GM21825 (cell line): ENCODE data around the gene ABCA4.
"Not testable (repeated sequence)": the region's sequence is repeated elsewhere in the genome, so short reads cannot be mapped to it uniquely, and the experiment has no call there.

Source experiments
- ATAC-seq: cut with Tn5 transposase; IDR thresholded peaks from one replicate; pipeline ENCODE4 v1.9.1; 2021; ENCODE audit warnings: mild to moderate bottlenecking, moderate library complexity; ENCODE audit not compliant: unreplicated experiment

ABCA4 gene

GRCh38 chr1:94011709-94012595 lies 109.0 kb downstream of the ABCA4 start:
- no peak for ATAC-seq

- ATAC-seq = no peak
Observed at GRCh38 chr1:94011129-94011528, 109.8 kb downstream of the ABCA4 start.

GRCh38 chr1:94009304-94009703 lies 111.6 kb downstream of the ABCA4 start:
- no peak for ATAC-seq

DNA sequence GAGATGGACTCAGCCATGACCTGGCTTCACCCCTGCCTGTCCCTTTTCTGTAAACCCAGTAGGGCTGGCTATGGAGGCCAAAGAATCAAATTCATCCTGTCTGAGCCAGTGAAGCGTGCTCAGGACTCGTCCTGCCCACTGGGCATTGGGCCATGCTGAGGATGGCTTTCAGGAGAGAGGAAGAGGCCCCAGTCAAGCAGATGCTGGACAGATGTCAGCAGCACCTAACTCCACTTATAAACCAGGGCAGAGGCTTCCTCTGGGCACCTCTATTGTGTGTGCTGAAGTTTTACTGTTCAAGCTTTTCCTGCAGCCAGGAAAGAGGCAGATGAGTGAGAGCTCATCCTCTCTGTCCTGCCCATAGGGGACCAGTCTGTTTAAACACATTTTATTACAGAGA lies 114.3 kb downstream of the ABCA4 start:
- no peak for ATAC-seq

DNA sequence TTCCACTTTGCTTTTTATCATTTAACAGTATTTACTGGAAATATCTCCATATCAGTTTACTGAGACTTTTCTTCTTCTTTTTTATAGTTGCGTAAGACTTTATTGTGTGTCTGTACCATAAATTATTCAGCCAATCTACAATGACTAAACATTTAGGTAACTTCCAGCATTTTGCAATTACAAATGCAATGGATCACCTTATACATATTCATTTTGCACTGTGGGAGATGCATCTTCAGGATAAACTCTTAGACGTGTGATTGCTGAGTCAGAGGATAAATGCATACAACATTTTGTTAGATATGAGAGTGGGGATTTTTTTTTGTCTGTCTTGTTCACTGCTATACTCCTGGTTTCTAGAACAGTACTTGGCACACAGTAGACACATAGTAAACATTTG lies 116.0 kb downstream of the ABCA4 start:
- no peak for ATAC-seq

DNA sequence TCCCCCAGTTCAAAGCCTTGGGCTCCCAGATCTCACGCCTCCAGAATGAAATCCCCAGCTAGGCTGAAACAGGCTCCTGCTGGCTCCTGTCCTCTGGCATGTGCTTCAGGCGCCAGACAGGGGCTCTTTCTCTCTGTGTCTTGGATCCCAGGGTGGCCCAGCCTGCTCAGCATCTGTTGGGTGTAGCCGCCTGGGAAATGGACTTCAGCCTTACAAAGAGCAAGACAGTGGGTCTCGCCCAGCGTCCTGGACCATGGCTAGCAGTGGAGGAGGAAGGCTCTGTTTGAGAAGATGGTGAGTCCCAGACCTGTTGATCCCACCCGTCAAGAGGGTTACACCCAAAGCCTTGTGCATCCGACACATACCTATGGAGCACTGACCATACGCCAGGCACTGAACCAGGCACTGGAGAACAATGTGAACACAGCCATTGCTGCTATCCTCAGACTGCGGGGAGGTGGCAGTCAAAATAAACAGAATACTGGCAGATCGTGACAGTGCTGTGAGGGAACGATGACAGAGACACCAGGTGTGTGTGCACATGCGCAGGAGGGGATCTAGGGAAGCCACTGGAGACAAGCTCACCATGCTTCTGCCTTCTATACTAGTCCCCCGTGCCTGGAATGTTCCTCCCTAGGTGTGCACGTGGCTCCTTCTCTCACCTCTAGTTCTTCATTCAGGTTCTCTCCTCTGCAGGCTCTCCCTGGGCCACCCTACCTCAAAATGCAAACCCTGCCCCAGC lies 118.7 kb downstream of the ABCA4 start:
- no peak for ATAC-seq

DNA sequence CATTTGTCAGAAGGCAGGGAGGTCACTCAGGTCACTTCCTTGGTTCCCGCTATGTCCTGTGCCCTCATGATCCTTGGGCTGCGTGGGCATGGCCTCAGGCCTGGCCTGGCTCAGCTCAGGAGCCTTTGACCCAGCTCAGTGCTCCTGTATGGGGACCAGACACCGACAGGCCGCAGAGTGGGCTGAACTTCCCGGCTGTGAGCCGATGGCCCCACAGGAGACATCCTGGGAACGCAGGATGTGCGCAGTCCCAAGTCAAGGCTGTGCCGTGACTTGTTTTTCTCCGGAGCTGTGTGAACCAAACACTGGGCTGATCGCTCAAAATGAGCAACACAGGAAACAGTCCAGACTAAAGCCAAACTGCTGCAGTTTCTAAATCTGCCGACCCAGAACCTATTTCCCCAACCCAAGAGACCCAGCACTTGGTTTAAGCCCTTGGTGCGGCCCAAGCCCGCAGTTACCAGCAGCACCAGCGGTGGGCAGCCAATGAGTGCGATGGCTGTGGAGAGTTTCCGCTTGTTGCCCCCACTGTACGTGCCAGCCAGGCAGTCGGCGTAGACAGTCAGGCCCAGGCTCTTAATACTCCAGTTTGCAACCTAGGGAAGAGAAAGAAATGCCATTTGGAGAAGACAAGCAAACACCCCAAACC lies 119.4 kb downstream of the ABCA4 start:
- ATAC-seq = no peak

GRCh38 chr1:94000510-94001282 lies 120.3 kb downstream of the ABCA4 start:
- no peak for ATAC-seq

GRCh38 chr1:93999840-94000415 lies 121.0 kb downstream of the ABCA4 start:
- ATAC-seq = no peak

- not testable (repeated sequence) for ATAC-seq
Observed at GRCh38 chr1:93998532-93998931, 122.4 kb downstream of the ABCA4 start.

- ATAC-seq = no peak
Observed at GRCh38 chr1:93997756-93998155, 123.2 kb downstream of the ABCA4 start.

DNA sequence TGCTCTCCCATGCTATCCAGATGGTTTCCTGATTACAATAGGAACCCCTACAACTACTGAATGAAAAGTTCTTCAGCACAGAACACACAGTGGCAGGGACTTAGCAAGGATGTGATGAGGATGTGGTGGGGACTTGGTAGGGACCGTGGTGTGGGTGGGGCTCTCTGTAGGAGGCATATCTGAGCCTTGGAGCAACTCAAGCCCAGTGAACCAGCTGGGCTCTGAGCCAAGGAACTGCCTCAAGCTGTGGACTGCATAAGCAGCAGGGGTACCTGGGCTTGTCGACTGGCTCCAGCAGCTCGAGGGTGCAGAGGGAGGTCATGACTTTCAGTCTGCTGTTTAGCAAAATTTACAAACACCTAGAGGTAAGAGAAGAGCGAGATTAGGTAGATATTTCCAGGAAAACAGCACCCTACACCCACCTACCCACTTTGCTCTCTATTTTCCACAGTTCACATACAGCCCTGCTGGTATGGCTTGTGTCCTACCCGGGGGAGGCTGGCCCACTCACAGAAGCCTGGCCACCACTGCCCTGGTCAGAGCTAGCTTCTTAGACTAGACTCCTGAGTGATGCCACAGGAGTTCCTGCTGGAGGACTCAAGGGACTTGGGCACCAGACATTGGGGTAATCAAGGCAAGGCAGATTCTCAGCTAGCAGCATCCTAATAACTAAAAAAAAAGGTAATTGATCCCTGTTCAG lies 125.0 kb downstream of the ABCA4 start:
- no peak for ATAC-seq

DNA sequence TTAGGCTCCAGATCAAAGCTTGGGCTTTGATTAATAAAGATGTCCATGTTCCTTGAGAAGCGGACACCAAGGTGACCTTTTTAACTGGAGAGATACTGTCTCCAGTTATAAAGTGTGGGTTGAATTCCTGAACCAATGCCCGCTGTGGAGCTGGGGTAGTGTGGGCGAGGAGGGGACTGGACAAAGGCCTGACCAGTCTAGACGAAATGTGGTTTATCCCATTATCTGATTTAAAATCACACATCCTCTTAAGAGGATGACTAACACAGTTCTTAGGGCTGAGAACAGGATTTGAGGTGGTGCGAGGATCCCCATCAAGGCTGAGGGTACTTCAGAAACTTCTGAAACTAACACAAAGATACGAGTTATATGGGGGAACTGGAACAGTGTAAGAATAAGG lies 127.2 kb downstream of the ABCA4 start:
- ATAC-seq = no peak

DNA sequence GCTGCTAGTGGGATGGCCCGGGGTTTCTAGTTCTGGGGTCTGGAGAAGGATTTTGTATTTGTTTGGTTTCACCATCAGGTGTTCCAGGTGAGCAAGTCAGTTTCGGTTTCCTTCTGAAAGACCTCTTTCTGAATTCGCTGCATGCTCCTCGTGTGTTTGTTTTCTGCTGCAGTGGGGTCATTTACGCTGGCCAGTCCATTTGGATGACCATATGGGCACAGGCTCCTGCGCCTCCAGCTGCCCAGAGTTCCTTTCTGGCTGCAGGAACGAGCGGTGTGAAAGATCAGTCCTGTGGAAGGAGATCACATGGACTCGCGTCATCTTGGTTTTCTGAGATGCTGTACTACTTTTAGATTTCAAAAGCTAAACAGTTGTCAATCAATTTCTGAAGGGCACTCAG lies 128.0 kb downstream of the ABCA4 start:
- no peak for ATAC-seq

- no peak for ATAC-seq
Observed at GRCh38 chr1:93992190-93992589, 128.8 kb downstream of the ABCA4 start.

DNA sequence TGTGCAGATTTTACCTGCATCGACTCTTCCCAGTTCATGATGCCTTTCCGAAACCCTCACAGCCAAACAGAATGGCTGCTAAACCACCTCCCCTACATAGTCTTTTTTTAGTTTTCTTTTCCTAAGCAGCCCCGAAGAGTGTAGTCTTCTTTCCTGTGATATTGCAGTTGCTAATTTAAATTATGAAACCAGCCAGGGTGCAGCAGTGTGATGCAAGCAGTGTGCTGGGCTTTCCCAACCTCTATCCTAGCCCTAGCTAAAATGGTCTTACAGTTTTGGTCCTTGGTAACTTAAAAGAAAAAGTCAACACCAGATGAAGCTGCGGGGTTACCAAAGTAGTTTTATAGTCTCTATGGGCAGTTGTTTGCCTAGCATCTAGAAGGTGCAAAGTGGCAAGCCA lies 129.7 kb downstream of the ABCA4 start:
- no peak for ATAC-seq

GRCh38 chr1:93990477-93990876 lies 130.5 kb downstream of the ABCA4 start:
- ATAC-seq = not testable (repeated sequence)

- no peak for ATAC-seq
Observed at GRCh38 chr1:93990010-93990409, 130.9 kb downstream of the ABCA4 start.

GRCh38 chr1:93989601-93990000 lies 131.3 kb downstream of the ABCA4 start:
- no peak for ATAC-seq
